ENCODE data around the gene DHTKD1.
"Not testable (repeated sequence)": the region's sequence is repeated elsewhere in the genome, so short reads cannot be mapped to it uniquely, and the experiment has no call there.

DHTKD1 gene

DNA sequence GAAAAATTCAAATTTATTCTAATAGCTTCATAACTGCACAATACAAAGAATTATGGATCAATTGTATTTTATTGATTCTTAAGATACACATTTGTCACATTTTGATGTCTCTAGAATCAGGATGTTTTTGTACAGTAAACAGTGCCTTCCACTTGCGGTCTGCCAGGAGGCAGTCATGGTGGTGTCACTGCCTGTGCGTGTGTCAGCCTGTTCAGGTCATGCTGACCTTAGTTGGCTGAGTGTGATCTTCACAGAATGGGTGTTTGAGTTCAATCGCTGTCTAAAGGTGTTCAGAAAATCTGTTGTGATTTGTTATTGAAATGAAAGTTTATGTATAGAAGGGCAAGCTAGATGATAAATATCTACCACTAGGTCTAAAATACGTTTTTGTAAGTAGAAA, 81.4 kb downstream of the DHTKD1 start:
- DNase-seq (ENCODE audit: low read depth in 2 of 2) = no peak

DNA sequence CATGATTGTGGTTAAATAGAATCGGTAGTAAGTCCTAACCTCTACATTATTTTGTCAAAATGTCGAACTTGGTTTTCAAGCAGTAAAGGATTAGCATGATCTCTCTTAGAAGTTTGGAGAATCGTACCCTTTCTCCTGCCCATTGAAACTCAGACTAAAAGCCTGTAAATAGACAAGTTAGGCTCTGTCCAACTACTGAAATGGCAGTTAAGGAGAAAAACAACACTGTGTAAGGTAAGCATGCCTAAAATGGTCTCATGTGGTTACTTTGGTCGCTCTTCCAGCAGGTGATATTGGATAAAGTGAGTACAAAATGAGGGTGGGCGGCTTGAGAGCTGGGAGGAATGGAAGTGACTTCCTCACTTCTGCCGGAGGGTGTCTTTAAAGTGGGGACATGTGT, 85.8 kb downstream of the DHTKD1 start:
- no peak for DNase-seq (ENCODE audit: low read depth in 2 of 2)

DNA sequence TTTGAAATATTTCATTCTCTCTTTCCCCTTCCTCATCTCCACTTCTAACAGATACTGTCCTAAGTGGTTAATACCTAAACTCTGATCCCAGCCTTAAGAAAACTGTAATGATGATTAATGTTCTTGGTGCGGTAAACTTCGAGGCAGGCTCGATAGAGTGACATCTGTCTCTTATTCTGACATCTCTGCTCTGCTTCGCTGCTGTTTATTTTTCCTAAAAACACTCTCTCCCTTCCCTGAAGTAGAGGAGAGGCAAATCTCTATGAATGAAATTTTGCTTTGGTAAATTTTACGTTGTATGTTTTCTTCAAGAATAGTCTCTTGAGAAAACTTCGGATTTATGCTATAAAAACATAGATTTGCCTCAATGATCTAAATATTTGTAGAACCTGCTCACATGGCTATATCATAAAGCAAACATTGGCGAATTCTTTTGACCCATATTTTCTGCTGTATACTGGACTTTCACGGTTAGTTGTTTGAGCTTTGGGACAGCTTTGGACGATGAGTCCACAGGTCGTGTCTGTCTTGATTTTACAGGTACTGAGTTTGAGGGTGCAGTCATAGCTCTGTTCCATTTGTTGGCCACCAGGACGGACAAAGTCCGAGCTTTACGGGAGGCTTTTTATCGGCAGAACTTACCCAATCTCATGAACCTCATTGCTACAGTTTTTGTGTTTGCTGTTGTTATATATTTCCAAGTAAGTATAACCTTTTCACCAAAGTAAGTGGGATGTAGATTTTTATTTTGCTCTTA, 87.8 kb downstream of the DHTKD1 start:
- no peak for DNase-seq (ENCODE audit: low read depth in 2 of 2)

DNA sequence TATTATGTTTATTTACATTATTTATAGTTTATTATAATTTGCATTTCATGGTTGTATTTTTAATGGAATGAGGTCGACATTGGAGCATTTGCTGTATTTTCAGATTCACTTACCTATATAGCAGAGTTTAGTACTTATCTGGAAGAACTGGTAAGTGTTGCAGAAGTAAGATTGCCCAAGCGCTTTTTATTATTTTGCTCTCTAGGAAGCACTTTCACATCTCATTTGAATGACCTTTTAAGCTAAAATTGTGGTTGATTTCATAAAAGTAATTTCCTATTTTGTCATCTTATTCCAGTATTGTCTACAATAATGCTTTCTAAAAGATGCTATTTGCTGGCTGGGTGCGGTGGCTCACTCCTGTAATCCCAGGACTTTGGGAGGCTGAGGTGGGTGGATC, 89.4 kb downstream of the DHTKD1 start:
- DNase-seq (ENCODE audit: low read depth in 2 of 2) = no peak

DNA sequence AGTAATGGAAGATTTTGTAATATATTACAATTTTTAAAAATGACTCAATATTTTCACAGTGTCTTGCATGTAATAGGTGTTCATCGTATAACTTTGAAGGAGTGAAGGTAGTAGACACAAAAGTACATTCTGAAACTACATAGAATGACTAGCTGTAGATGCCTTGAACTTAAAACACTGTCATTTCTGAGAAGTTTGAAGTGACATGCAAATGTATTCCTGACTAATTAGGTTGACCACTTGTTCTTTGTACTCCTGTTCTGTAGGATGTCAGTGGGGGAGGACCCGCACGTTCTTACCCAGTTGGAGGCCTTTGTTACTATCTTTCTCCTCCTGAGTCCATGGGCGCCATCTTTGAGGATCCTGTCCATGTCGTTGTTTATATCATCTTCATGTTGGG, 91.9 kb downstream of the DHTKD1 start:
- DNase-seq (ENCODE audit: low read depth in 2 of 2) = no peak

DNA sequence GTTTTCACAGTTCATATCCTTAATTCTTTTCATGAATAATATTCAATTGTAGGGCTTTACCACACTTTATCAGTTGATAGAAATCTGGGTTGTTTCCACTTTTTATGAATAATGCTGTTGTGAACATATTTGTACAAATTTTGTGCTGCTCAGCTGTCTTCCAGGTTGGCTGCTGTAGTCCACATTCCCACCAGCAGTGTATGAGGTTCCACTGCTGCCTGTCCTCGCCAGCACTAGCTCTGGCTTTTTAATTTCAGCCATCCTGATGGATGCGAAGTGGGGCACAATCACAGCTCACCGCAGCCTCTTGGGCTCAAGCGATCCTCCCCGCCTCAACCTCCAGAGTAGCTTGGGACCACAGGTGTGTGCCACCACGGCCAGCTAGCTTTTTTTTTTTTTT, 94.2 kb downstream of the DHTKD1 start:
- DNase-seq (ENCODE audit: low read depth in 2 of 2) = no peak

DNA sequence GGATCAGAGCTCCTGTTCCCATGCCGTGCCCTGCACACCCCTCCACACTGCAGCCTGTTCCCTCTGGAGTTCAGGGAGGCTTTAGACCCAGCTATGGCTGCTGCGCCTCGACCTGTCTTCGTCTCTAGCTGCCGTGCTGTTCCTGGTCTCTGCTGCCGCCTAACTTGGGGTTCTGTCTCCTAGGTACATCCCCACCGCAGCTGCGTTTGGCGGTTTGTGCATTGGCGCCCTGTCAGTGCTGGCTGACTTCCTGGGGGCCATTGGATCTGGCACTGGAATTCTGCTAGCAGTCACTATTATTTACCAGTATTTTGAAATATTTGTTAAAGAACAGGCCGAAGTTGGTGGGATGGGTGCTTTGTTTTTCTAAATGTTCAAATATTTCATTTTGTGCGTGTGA, 95.3 kb downstream of the DHTKD1 start:
- no peak for DNase-seq (ENCODE audit: low read depth in 2 of 2)

DNA sequence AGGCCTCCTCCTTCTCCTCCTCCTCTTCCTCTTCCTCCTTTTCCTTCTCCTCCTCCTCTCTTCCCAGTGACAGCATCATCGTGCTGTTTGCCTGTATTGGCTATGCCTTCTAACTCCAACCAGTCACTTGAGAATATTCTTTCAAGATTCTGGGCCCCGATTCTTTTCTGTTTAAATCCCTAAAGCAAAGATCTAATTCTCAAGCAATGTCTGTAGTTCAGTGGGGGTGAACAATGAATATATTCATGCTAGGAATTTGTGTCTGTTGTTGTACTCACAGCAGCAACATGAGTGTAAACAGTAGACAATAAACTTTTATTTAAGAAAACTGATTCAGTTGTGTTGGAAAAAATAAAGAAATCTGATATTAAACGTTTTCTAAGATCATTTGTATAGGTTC, 96.3 kb downstream of the DHTKD1 start:
- DNase-seq (ENCODE audit: low read depth in 2 of 2) = no peak

DNA sequence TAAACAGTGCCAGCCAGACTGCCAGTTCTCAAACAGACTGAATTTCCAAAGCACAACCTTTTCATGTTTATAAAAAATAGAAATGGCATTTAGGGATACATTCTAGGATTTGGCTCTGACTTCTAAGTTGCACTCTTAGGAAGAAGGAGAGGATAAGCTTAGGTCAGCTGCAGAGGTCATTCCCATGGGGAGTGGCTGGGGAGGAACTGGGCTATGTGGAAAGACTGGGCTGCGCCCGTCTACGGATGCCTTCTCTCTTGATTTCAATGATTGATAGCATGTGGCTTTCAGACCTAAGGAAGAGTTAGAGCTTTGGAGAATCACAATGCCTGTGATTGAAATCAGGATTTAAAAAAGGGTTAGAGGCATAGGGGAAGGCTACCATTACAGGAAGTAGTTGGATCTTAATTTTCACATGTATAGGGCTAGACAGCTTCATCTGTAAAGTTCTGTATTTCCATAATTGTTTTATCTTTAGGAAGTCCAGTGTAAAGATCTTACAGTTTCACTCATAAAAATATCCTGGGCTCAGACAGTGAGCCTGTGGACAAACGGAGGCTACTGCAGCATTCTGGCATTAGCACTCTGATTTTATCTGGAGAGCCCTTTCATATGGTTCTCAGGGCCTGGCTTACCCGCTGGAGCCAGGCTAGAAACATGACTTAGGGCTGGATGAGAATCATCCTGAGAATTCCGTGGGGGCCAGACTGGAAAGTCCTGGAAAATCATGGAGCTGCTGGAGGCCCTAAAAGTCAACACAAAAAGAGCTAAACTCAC, 97.4 kb downstream of the DHTKD1 start:
- no peak for DNase-seq (ENCODE audit: low read depth in 2 of 2)

DNA sequence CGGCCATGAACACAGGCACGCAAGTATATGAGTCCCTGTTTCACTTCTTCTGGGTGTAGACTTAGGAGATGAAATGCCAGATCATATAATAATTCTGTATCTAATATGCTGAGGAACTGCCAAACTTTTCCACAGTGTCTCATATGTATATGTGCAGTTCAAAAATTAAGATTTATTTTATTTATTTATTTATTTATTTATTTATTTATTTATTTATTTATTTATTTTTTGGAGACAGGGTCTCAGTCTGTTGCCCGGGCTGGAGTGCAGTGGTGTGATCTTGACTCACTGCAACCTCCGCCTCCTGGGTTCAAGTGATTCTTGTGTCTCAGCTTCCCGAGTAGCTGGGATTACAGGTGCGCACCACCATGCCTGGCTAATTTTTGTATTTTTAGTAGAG, 102.8 kb downstream of the DHTKD1 start:
- not testable (repeated sequence) for DNase-seq (ENCODE audit: low read depth in 2 of 2)
